ENCODE results near the gene EPAS1.

EPAS1 gene

GRCh38 chr2:46380038-46380940 lies 83.1 kb downstream of the EPAS1 start:
- H3K4me1 ChIP-seq (ENCODE audit: control insufficient read depth, insufficient read depth, low read length) = peaks cover 20% of the 10 kb centered on the region
- H3K27me3 ChIP-seq (ENCODE audit: control insufficient read depth, insufficient read depth, low read length) = no peaks in the 10 kb centered on the region
- H3K9me3 ChIP-seq (ENCODE audit: control insufficient read depth, low read length) = no peaks in the 10 kb centered on the region
- no peak overlapping the region for H3K4me3 ChIP-seq (ENCODE audit: low read length)
- H3K9ac ChIP-seq (ENCODE audit: low read length) = no peak overlapping the region
- H3K36me3 ChIP-seq (ENCODE audit: control insufficient read depth, insufficient read depth, low read length) = peaks cover 4% of the 10 kb centered on the region

GRCh38 chr2:46381263-46381849 lies 84.1 kb downstream of the EPAS1 start:
- Histone ChIP-seq H3K36me3 (ENCODE audit: control insufficient read depth, insufficient read depth, low read length) (peaks cover 4% of the 10 kb centered on the region), H3K4me3 (ENCODE audit: low read length) (no peak overlapping the region), H3K4me1 (ENCODE audit: control insufficient read depth, insufficient read depth, low read length) (peaks cover 20% of the 10 kb centered on the region), H3K27me3 (ENCODE audit: control insufficient read depth, insufficient read depth, low read length) (no peaks in the 10 kb centered on the region), H3K9ac (ENCODE audit: low read length) (no peak overlapping the region), H3K9me3 (ENCODE audit: control insufficient read depth, low read length) (no peaks in the 10 kb centered on the region)

DNA sequence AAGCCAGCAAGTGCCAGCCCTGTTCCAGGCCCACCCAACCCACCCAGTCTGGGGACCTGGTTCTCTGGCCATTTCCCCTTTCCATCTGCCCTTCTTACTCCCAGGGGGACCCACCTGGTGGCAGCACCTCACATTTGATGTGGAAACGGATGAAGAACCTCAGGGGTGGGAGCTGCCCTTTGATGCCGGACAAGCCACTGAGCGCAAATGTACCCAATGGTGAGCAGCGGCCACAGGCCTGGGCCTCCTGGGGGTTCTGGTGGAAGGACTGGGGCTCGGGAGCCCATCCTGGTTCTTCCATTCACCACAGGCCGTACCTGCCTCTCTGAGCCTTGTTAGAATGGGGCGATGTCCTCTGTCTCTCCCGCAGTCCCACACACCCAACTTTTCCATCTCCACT lies 84.7 kb downstream of the EPAS1 start:
- Histone ChIP-seq H3K4me3 (ENCODE audit: low read length) (no peak overlapping the region), H3K36me3 (ENCODE audit: control insufficient read depth, insufficient read depth, low read length) (peaks cover 4% of the 10 kb centered on the region), H3K9ac (ENCODE audit: low read length) (no peak overlapping the region), H3K9me3 (ENCODE audit: control insufficient read depth, low read length) (no peaks in the 10 kb centered on the region), H3K4me1 (ENCODE audit: control insufficient read depth, insufficient read depth, low read length) (peaks cover 20% of the 10 kb centered on the region), H3K27me3 (ENCODE audit: control insufficient read depth, insufficient read depth, low read length) (no peaks in the 10 kb centered on the region)

GRCh38 chr2:46382331-46383112 lies 85.3 kb downstream of the EPAS1 start:
- Histone ChIP-seq H3K9ac (ENCODE audit: low read length) (no peak overlapping the region), H3K9me3 (ENCODE audit: control insufficient read depth, low read length) (no peaks in the 10 kb centered on the region), H3K4me1 (ENCODE audit: control insufficient read depth, insufficient read depth, low read length) (peaks cover 20% of the 10 kb centered on the region), H3K4me3 (ENCODE audit: low read length) (no peak overlapping the region), H3K36me3 (ENCODE audit: control insufficient read depth, insufficient read depth, low read length) (peaks cover 4% of the 10 kb centered on the region), H3K27me3 (ENCODE audit: control insufficient read depth, insufficient read depth, low read length) (no peaks in the 10 kb centered on the region)

DNA sequence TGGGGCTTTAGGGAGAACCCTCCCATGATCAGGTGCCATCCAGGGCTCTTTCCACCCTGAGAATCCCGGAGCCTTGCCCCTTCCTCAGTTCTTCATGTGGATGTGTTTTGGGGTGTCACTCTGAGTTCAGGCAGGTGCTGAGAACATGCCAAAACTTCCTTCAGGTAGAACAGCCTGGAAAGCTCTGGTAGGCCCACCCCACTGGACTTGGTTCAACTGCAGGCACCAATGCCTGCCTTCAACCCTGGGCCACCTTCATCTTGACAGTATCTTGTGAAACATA lies 85.8 kb downstream of the EPAS1 start:
- Histone ChIP-seq H3K4me1 (ENCODE audit: control insufficient read depth, insufficient read depth, low read length) (peaks cover 18% of the 10 kb centered on the region), H3K9me3 (ENCODE audit: control insufficient read depth, low read length) (no peaks in the 10 kb centered on the region), H3K4me3 (ENCODE audit: low read length) (no peak overlapping the region), H3K9ac (ENCODE audit: low read length) (no peak overlapping the region), H3K27me3 (ENCODE audit: control insufficient read depth, insufficient read depth, low read length) (no peaks in the 10 kb centered on the region), H3K36me3 (ENCODE audit: control insufficient read depth, insufficient read depth, low read length) (peaks cover 4% of the 10 kb centered on the region)

DNA sequence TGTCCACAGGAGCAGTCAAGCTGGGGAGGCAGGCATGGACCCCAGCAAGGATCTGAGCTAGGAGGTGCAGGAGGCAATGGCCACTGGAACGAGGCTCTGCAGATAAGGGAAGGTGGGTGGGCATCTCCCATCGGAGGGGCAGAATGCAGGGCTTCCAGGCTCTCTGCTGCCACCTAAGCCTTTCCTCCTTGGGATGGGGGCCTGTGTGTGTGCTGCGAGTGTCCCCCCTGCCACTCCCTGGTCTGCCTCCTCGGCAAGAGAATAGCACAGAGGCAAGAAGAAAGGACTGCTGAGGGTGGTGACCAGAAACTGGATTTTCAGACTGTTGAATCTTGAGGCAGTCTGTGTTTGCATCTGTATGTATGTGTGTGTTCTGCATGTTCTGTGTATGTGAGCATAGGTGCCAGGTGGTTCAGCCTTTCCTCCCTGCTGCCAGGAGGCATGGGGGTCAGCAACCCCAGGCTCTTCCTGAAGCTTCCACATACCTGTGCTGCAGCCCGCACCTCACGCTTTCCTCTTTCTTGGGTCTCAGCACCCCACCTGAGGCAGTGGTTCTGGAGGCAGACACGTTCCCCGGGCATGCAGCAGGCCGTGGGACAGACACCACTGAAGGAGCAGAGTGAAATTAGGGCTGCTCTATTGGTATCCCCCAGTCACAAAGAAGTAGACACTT lies 86.7 kb downstream of the EPAS1 start:
- H3K4me1 ChIP-seq (ENCODE audit: control insufficient read depth, insufficient read depth, low read length) = peaks cover 9% of the 10 kb centered on the region
- H3K36me3 ChIP-seq (ENCODE audit: control insufficient read depth, insufficient read depth, low read length) = peaks cover 4% of the 10 kb centered on the region
- H3K9ac ChIP-seq (ENCODE audit: low read length) = no peak overlapping the region
- H3K27me3 ChIP-seq (ENCODE audit: control insufficient read depth, insufficient read depth, low read length) = no peaks in the 10 kb centered on the region
- no peak overlapping the region for H3K4me3 ChIP-seq (ENCODE audit: low read length)
- no peaks in the 10 kb centered on the region for H3K9me3 ChIP-seq (ENCODE audit: control insufficient read depth, low read length)

GRCh38 chr2:46384457-46384815 lies 87.2 kb downstream of the EPAS1 start:
- H3K36me3 ChIP-seq (ENCODE audit: control insufficient read depth, insufficient read depth, low read length) = peaks cover 4% of the 10 kb centered on the region

DNA sequence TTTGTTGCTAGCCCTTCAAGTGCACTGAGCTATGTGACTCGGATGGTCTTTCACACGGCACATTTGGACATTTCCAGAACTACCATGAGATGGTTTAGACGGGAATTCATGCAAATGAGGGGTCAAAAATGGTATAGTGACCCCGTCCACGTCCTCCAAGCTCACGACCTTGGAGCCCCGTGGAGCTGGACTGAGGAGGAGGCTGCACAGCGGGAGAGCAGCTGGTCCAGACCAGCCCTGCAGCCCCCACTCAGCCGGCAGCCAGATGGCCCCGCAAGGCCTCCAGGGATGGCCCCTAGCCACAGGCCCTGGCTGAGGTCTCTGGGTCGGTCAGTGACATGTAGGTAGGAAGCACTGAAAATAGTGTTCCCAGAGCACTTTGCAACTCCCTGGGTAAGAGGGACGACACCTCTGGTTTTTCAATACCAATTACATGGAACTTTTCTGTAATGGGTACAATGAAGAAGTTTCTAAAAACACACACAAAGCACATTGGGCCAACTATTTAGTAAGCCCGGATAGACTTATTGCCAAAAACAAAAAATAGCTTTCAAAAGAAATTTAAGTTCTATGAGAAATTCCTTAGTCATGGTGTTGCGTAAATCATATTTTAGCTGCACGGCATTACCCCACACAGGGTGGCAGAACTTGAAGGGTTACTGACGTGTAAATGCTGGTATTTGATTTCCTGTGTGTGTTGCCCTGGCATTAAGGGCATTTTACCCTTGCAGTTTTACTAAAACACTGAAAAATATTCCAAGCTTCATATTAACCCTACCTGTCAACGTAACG lies 88.8 kb downstream of the EPAS1 start:
- Histone ChIP-seq H3K9me3 (ENCODE audit: control insufficient read depth, low read length) (no peaks in the 10 kb centered on the region), H3K36me3 (ENCODE audit: control insufficient read depth, insufficient read depth, low read length) (peaks cover under 1% of the 10 kb centered on the region), H3K4me1 (ENCODE audit: control insufficient read depth, insufficient read depth, low read length) (peaks cover 8% of the 10 kb centered on the region), H3K27me3 (ENCODE audit: control insufficient read depth, insufficient read depth, low read length) (no peaks in the 10 kb centered on the region), H3K4me3 (ENCODE audit: low read length) (no peak overlapping the region), H3K9ac (ENCODE audit: low read length) (no peak overlapping the region)

More at GRCh38 chr2:46384457-46384815, 87.2 kb downstream of the EPAS1 start:
- Histone ChIP-seq H3K27me3 (ENCODE audit: control insufficient read depth, insufficient read depth, low read length) (no peaks in the 10 kb centered on the region), H3K4me3 (ENCODE audit: low read length) (no peak overlapping the region), H3K4me1 (ENCODE audit: control insufficient read depth, insufficient read depth, low read length) (peaks cover 4% of the 10 kb centered on the region), H3K9ac (ENCODE audit: low read length) (no peak overlapping the region), H3K9me3 (ENCODE audit: control insufficient read depth, low read length) (no peaks in the 10 kb centered on the region)

DNA sequence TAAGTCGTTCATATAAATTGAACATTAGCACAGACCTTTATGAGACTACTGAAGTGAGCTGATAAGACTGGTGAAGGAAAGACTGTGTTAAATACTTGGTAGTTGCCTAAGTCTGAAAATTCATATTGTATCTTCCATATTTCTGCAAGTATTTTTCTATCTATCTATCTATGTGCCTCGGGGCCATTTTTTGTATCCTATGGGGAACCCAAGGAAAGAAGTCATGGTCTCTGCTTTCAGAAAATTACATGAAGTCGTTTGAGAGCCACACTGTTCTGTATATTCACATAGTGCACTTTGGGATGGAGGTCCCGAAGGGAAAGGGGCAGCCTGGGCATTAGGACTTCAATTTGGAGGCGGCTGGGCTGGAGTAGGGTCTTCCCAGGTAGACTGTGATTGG lies 89.6 kb downstream of the EPAS1 start:
- Histone ChIP-seq H3K9me3 (ENCODE audit: control insufficient read depth, low read length) (no peaks in the 10 kb centered on the region), H3K4me3 (ENCODE audit: low read length) (no peak overlapping the region), H3K9ac (ENCODE audit: low read length) (no peak overlapping the region), H3K4me1 (ENCODE audit: control insufficient read depth, insufficient read depth, low read length) (peaks cover 8% of the 10 kb centered on the region), H3K36me3 (ENCODE audit: control insufficient read depth, insufficient read depth, low read length) (no peaks in the 10 kb centered on the region), H3K27me3 (ENCODE audit: control insufficient read depth, insufficient read depth, low read length) (no peaks in the 10 kb centered on the region)

GRCh38 chr2:46387292-46387691 lies 90.1 kb downstream of the EPAS1 start:
- no peaks in the 10 kb centered on the region for H3K36me3 ChIP-seq (ENCODE audit: control insufficient read depth, insufficient read depth, low read length)
- peaks cover 8% of the 10 kb centered on the region for H3K4me1 ChIP-seq (ENCODE audit: control insufficient read depth, insufficient read depth, low read length)
- no peak overlapping the region for H3K9ac ChIP-seq (ENCODE audit: low read length)
- H3K27me3 ChIP-seq (ENCODE audit: control insufficient read depth, insufficient read depth, low read length) = no peaks in the 10 kb centered on the region
- no peak overlapping the region for H3K4me3 ChIP-seq (ENCODE audit: low read length)
- no peaks in the 10 kb centered on the region for H3K9me3 ChIP-seq (ENCODE audit: control insufficient read depth, low read length)

DNA sequence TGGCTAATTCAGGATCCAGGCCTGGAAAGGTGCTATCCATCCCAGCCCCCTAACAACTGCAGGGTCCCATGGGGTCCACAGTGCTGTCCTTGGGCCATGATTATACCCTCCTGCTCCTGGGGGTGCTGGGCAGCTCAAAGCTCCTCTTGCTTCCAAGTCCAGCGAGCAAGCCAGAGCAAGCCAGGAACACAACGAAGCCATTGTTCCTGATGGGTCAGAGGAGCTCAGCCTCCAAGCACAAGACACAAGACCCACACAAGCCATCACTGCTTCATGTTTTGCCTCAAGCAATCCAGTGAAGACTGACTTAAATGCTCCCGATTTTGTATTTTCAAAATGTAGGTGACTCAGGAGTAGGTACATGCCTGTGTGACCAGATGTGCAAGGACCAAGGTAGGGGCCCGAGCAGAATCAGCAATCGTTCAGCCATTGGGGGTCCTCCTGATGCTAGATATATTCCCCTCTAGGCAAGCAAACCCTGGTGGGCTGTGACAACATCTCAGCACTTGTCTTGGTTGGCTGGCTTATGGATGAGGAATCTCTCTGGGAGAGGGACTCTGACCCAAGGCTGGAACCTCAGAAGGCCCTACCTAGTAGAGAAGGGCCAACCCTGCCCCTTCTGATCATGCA lies 90.8 kb downstream of the EPAS1 start:
- no peaks in the 10 kb centered on the region for H3K9me3 ChIP-seq (ENCODE audit: control insufficient read depth, low read length)
- no peak overlapping the region for H3K4me3 ChIP-seq (ENCODE audit: low read length)
- H3K27me3 ChIP-seq (ENCODE audit: control insufficient read depth, insufficient read depth, low read length) = no peaks in the 10 kb centered on the region
- H3K9ac ChIP-seq (ENCODE audit: low read length) = no peak overlapping the region
- H3K36me3 ChIP-seq (ENCODE audit: control insufficient read depth, insufficient read depth, low read length) = no peaks in the 10 kb centered on the region
- H3K4me1 ChIP-seq (ENCODE audit: control insufficient read depth, insufficient read depth, low read length) = peaks cover 8% of the 10 kb centered on the region

Data from mucosa of stomach (tissue), 1 donor.